PFSK-1 (cell line): ENCODE measurements around the gene RNF8.

ENCODE experiments used
- FOXP2 ChIP-seq: optimal IDR thresholded peaks from 2 replicates; pipeline ENCODE3; 2011; ENCODE audit warnings: borderline replicate concordance, control low read depth, inconsistent platforms; ENCODE audit not compliant: insufficient read depth; ENCODE audit errors: extremely low read length, extremely low read depth
- POLR2AphosphoS5 ChIP-seq: IDR thresholded peaks from 2 replicates; pipeline ENCODE4 v1.6.1; 2012; ENCODE audit warnings: low read depth, mild to moderate bottlenecking, control low read depth, low read length, moderate library complexity
- SIN3A ChIP-seq: IDR thresholded peaks from 2 replicates; pipeline ENCODE4 v1.6.1; 2012; ENCODE audit warnings: mild to moderate bottlenecking, low read length, moderate library complexity, borderline replicate concordance; ENCODE audit not compliant: insufficient read depth
- TAF1 ChIP-seq: IDR thresholded peaks from 2 replicates; pipeline ENCODE4 v1.6.1; 2012; ENCODE audit warnings: low read length, control low read depth, borderline replicate concordance; ENCODE audit not compliant: insufficient read depth
- TF ChIP-seq, protein P1 (sequence below), 2 experiments: IDR thresholded peaks; 2 replicates each; pipeline versions ENCODE4 v1.6.1 to v1.8.0; 2011 to 2012; ENCODE audit warnings: low read depth in 2 of 2, low read length in 2 of 2, control low read depth in 1 of 2, inconsistent platforms in 1 of 2, mild to moderate bottlenecking in 1 of 2, moderate library complexity in 1 of 2; ENCODE audit not compliant: insufficient read depth in 1 of 2

The RNF8 gene

DNA sequence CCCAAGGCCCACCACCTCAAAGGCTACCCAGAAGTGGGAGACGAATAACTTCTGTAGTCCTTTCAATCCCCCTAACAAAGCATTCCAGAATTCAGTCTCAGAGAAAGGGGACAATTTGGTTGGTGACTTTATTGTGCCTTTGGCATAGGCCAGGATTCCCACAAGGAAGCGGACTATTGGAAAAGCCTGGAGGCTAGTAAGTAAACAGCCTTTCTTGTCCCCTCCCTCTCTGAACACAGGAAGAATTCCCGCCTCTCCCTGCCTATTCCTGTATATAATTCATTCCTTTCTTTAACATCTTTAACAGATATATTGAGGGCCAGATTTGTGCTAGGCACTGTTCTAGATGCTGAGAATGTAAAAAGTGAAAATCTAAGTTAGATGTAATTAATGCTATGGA lies 36.1 kb downstream of the RNF8 start:
- no peak for TF ChIP-seq TAF1
- no peak for TF ChIP-seq SIN3A
- no peak for TF ChIP-seq POLR2AphosphoS5
- TF ChIP-seq FOXP2: no peak
- TF ChIP-seq, protein P1, sequence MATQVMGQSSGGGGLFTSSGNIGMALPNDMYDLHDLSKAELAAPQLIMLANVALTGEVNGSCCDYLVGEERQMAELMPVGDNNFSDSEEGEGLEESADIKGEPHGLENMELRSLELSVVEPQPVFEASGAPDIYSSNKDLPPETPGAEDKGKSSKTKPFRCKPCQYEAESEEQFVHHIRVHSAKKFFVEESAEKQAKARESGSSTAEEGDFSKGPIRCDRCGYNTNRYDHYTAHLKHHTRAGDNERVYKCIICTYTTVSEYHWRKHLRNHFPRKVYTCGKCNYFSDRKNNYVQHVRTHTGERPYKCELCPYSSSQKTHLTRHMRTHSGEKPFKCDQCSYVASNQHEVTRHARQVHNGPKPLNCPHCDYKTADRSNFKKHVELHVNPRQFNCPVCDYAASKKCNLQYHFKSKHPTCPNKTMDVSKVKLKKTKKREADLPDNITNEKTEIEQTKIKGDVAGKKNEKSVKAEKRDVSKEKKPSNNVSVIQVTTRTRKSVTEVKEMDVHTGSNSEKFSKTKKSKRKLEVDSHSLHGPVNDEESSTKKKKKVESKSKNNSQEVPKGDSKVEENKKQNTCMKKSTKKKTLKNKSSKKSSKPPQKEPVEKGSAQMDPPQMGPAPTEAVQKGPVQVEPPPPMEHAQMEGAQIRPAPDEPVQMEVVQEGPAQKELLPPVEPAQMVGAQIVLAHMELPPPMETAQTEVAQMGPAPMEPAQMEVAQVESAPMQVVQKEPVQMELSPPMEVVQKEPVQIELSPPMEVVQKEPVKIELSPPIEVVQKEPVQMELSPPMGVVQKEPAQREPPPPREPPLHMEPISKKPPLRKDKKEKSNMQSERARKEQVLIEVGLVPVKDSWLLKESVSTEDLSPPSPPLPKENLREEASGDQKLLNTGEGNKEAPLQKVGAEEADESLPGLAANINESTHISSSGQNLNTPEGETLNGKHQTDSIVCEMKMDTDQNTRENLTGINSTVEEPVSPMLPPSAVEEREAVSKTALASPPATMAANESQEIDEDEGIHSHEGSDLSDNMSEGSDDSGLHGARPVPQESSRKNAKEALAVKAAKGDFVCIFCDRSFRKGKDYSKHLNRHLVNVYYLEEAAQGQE (IDR thresholded peaks at IDR 0.05; ENCODE audit: insufficient read depth in 1 of 2, low read depth in 2 of 2, low read length in 2 of 2): no peak

DNA sequence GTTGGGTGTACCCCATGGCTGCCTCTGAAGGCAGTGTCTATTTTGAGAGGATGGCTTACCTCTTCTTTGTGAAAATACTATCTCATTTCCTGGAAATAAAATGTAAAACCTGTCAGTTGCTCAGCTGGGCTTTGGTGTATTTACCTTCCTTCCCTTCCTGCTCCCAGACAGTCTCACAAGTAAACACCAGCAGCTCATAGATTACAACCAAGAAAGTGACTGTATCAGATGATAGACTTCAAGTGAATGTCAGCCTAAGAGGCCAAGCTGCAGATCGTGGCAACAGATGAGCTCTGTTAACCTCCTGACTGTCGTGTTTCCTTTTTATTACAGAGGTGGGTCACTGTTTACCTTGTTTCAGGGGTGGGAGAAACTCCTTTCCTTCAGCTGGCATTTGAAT lies 37.3 kb downstream of the RNF8 start:
- TF ChIP-seq POLR2AphosphoS5 (no peak), TAF1 (no peak), SIN3A (no peak), FOXP2 (no peak)
- TF ChIP-seq, protein P1 (IDR thresholded peaks at IDR 0.05; ENCODE audit: insufficient read depth in 1 of 2, low read depth in 2 of 2, low read length in 2 of 2): no peak

DNA sequence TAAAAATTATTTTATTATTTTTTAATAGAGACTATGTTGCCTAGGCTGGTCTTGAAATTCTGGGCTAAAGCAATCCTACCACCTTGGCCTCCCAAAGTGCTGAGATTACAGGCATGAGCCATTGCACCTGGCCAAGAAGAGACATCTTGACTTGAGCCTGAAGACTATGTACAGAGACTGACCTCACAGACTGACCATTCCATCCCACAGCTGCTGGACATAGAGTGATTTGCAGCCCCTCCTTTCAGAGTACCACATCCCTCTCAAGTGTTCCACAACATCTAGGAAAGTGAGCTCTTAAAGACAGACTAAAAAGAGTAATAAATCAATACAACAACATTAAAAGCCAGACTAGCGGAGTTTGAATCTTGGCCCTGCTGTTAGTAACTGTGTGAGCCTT lies 39.0 kb downstream of the RNF8 start:
- no peak for TF ChIP-seq POLR2AphosphoS5

DNA sequence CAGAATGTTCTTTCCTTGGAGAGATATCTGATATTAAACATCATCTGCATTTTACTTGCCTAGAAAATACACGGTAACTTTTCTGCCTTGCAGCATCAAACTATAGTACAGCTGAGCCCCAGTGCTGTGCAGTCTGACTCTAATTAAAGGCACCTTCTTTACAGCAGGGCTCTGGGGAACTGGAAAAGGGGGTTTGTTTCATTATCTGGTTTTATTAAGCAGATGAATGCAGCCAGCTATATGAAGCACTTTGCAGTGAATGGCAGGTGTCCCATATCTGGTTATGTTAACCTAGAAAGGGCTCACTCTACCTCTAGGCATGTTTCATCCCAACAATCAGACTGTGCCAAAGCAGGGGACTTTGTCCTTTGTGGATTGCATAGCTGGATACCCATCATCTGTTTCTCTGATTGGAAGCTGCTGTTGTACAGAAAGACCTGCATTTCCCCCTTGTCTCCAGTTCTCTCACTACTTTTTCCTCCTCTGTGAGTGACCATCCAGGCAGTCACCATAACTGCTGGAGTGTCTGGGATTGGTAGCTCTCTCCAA lies 39.7 kb downstream of the RNF8 start:
- no peak for TF ChIP-seq SIN3A

DNA sequence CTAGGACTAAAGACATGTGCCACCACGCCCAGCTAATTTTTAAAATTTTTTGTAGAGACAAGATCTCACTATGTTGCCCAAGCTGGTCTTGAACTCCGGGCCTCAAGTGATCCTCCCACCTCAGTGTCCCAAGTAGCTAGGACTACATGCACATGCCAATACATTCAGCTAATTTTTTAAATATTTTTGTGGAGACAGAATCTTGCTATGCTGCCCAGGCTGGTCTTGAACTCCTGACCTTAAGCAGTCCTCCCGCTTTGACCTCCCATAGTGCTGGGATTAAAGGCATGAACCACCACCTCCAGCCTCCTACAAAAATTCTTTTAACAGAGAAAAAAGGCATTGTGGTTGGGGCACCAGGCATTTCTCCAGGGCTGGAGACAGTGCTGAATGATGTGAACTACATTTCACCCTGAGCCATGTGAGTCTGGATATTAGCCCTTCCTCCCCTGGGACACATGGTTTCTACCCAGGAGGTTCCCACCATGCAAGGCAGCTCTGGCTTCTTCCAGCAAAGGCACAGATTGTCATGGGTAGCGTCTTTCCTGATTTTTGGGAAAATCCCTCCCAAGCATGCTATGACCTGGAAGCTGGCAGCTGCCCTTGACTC lies 42.9 kb downstream of the RNF8 start:
- TF ChIP-seq POLR2AphosphoS5: no peak
- no peak for TF ChIP-seq TAF1
- TF ChIP-seq, protein P1 (IDR thresholded peaks at IDR 0.05; ENCODE audit: insufficient read depth in 1 of 2, low read depth in 2 of 2, low read length in 2 of 2): no peak
- TF ChIP-seq FOXP2: no peak
- no peak for TF ChIP-seq SIN3A

DNA sequence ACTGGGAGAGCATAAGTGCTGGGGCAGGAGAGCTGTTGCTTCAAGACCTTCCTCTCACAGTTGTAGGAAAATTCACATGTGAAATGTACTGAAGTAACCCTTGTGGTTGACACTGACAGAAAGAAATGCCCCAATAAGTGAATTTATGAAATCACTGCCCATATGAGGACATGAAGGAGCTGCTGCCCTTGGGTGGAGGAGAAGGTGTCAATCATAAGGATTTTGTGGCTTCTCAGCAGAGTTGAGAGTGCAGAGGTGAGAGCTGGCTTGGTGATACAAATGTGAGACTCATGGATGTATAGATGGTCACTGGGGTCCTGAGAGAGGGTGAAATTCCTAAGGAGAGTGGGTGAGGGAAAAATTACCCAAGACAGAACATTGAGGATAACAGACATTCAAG lies 45.3 kb downstream of the RNF8 start:
- no peak for TF ChIP-seq POLR2AphosphoS5

DNA sequence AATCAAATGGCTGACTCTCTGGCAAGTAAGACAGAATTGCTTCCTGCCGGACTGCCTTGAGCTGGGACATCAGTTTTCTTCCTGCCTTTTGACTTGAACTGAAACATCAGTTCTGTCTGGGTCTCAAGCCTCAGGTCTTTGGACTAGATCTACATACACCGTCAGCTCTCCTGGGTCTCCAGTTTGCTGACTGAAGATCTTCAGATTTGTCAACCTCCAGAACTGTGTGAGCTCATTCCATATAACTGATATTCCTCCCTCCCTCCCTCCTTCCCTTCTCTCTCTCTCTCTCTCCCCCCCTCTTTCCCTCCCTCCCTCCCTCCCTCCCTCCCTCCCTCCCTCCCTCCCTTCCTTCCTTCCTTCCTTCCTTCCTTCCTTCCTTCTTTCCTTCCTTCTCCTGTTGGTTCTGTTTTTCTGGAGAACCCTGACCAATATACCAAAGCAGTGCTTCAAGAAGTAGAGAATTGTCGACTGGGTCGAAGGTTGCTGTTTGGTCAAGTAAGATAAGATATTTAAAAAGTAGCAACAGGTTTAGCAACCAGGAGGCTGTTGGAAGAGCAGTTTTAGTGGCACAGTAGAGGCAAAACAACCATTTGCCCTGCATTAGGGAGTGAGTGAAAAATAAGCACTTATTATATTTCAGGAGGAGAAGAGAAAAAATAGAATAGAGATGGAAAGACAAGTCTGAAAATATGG lies 46.2 kb downstream of the RNF8 start:
- TF ChIP-seq, protein P1 (IDR thresholded peaks at IDR 0.05; ENCODE audit: insufficient read depth in 1 of 2, low read depth in 2 of 2, low read length in 2 of 2): no peak
- no peak for TF ChIP-seq SIN3A
- TF ChIP-seq POLR2AphosphoS5: no peak
- no peak for TF ChIP-seq TAF1
- no peak for TF ChIP-seq FOXP2
